ENCODE data around the gene CAPZA1.
"Not testable (repeated sequence)": the region's sequence is repeated elsewhere in the genome, so short reads cannot be mapped to it uniquely, and the experiment has no call there.

The CAPZA1 gene

GRCh38 chr1:112628516-112628915 is 8.9 kb downstream of the CAPZA1 start:
- DNase-seq = no peak

DNA sequence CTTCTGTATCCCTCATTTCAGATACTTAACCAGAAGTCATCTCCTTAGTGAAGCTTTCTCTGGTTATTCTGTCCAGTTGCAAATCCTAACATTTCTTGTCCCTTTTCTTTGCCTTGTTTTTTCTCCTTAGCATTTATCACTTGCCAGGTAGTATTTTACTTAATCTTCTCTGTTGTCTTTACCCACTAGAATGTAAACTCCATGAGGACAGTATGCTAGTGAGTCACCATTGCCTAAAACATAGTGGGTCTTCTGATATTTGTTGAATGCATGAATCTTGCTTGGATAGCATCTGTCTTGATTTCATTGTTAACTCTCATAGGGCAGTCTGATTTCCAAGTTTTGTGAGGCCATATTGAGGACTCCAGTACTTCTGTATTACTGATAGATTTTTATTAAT is 9.6 kb downstream of the CAPZA1 start:
- DNase-seq = no peak

GRCh38 chr1:112633628-112634027 is 14.0 kb downstream of the CAPZA1 start:
- DNase-seq = no peak

GRCh38 chr1:112634367-112634766 is 14.7 kb downstream of the CAPZA1 start:
- DNase-seq = no peak

GRCh38 chr1:112636056-112636455 is 16.4 kb downstream of the CAPZA1 start:
- no peak for DNase-seq

GRCh38 chr1:112636597-112637253 is 17.1 kb downstream of the CAPZA1 start:
- peak; percentile 25 for DNase-seq

DNA sequence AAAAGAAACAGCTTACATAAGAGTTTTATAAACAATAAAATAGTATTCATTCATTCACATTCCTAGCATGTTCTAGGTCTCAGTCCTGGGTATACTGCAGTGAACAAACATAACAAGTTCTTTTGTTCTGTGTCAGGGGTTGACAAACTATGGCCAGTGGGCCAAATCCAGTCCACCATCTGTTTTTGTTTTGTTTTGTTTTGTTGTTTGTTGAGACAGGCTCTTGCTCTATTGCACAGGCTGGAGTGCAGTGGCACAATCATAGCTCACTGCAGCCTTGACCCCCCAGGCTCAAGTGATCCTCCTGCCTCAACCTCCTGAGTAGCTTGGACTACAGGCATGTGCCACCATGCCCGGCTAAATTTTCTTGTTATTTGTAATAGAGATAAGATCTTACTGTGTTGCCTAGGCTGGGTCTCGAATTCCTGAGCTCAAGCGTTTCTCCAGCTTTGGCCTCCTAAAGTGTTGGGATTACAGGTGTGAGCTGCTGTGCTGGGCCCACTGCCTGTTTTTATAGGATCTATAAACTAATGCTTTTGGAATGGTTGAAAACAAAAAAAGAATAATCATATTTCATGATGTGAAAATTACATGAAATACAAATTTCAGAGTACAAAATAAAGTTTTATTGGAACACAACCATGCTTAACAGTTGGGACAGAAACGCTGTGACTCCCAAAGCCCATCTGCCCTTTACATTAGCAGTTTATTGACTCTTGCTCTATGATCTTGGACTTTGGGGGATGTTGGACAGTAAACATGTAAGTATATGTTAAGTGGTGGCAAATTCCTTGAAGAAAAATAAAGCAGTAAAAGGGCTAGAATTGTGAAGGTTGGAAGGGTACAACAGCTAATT is 17.9 kb downstream of the CAPZA1 start:
- no peak for DNase-seq

DNA sequence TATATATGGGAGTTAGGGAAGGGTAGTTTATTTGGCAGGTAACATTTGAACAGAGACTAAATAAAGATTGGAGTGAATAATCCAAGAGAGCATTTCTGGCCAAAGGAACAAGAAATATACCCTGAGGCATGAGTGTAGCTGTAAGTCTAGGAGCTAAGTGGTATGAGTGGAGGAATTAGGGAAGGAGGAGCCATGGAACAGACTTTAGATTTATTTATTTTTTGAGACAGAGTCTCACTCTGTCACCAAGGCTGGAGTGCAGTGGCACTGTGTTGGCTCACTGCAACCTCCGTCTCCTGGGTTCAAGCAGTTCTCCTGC is 18.4 kb downstream of the CAPZA1 start:
- DNase-seq = no peak

GRCh38 chr1:112640437-112640836 is 20.8 kb downstream of the CAPZA1 start:
- not testable (repeated sequence) for DNase-seq

DNA sequence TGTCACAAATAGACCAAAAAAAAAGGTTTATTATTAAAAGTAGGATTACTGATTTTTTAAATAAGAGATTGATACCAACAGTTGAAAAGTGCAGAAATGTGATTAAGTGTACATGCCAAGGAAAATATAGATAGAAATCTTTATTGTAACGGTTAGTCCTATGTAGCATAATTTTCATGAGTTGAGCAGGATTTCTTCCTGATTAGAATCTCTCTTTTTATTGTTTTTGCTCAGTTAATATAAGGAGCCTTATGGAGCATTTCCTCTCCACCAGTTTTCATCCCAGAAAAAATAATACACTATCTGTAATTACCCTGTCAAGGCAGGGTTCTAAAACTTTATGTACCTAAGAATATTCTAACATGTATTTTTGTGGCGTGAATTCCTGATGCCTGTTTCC is 23.4 kb downstream of the CAPZA1 start:
- no peak for DNase-seq

GRCh38 chr1:112646225-112646624 is 26.6 kb downstream of the CAPZA1 start:
- no peak for DNase-seq

- no peak for DNase-seq
These were observed 31.6 kb downstream of the CAPZA1 start for GRCh38 chr1:112651205-112651604.

- no peak for DNase-seq
These were observed 46.2 kb downstream of the CAPZA1 start for GRCh38 chr1:112665857-112666256.

GRCh38 chr1:112666946-112667345 is 47.3 kb downstream of the CAPZA1 start:
- peak; percentile 61 for DNase-seq

DNA sequence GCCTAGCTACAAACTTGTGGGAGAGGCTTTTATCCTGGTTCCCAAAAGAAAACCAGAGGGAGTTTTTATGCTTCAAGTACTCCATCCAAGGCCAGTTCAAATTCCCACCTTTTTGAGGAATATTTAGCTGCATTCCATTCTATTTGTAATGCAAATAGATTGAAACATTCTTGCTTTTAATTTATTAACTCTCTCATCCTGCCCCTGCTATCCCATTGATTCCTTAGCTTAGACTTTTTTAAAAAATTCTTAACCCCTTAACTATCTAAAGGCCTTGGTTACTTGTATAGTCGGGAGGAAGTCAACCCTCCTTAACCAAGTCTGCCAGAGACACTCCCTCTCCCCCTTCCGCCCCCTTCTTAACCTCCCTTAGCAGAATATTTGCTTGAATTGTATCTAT is 52.4 kb downstream of the CAPZA1 start:
- DNase-seq = no peak

- no peak for DNase-seq
These were observed 53.2 kb downstream of the CAPZA1 start for GRCh38 chr1:112672842-112673241.

- DNase-seq = peak; percentile 9
These were observed 54.2 kb downstream of the CAPZA1 start for GRCh38 chr1:112673592-112674439.

DNA sequence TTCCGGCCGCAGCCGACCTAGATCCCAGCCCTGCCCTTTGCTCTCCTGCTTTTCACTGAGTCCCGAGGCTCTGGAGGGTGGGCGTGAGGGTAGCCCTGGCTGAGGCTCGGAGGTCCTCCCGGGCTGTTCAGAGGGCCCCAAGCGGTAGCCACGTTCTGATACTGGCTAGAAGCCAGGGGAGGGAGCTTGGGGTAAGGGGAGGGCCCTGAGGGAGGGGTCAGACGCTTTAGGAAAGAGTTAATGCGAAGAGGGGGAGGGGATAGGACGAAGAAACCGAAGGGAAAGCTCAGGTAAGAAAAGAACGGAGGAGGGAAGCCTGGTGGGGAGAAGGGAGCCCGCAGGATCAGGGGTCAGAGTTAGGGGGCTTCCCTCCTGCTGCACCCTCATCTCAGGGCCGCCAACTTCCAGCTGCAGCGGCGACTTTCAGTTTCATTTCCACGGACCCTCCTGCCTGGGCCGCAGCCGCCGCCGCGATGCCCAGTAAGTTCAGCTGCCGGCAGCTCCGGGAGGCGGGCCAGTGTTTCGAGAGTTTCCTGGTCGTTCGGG is 54.9 kb downstream of the CAPZA1 start, which contains the start of gene MOV10:
TSS of gene MOV10 (plus strand) at position 220 of the 546 bp plus-strand sequence. CDS start at position 474, 254 bp downstream.
- peak; percentile 64 for DNase-seq

DNA sequence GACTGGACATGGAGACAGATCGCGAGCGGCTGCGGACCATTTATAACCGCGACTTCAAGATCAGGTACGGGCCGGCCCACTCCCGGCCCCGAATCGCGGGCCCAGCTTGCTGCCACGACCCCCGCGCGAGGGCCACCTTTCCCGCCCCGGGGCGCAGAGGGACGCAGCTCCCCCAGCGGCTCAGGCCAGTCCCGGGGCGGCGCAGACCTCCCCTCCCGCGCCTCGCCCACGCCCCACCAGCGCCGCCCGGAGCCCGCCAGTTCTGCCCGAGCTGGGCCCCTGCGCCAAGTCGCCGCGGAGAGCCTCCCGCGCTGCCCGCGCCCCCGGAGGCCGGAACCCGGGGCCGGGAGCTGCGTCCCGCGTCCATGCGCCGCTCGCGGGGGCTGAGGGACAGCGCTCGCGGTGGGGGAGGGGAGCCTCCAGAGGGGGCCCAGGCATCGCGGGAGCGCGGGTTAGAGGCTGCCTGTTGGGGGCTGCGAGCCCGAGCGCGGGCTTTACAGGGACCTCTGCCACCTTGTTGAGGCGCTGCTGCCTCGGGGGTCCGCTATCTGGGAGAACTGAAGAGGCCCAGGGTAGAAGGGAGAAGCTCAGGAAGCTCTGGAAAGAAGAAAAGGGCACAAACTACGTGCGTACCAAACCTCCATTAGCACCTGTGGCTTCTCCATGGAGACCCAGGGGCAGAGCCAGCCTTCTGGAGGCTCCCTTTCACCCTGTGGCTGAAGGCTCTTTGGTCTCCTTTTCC is 55.5 kb downstream of the CAPZA1 start:
- peak; percentile 8 for DNase-seq

DNA sequence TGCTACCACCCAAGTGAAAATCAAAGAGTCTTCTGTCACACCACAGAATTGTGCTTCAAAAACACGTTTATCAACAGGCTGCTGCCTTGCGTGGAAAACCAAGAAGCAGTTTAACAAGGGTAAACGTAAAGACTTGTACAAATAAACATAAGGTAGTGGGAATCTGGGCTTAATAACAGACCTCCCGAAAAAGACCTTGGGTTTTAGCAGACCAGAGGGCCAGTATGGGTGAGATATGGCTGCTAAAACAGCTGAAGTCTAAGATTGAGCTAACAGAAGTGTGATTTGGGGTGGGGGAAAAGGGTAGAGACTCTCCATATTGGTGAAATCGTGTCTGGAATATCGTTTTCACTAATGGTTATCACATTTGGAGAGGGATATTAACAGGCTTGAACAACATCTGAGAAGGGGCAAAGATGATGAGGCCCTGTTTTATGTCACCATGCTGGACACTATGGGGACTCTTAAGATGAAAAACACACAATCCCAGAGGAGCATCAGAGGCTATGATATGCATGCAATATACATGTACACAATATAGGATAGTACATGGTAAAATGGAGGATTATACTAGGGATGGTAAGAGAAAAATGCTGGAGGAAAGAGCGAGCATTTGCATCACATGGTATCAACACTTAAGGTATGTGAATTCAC is 56.2 kb downstream of the CAPZA1 start:
- DNase-seq = no peak

GRCh38 chr1:112676543-112676942 is 56.9 kb downstream of the CAPZA1 start:
- DNase-seq = no peak

DNA sequence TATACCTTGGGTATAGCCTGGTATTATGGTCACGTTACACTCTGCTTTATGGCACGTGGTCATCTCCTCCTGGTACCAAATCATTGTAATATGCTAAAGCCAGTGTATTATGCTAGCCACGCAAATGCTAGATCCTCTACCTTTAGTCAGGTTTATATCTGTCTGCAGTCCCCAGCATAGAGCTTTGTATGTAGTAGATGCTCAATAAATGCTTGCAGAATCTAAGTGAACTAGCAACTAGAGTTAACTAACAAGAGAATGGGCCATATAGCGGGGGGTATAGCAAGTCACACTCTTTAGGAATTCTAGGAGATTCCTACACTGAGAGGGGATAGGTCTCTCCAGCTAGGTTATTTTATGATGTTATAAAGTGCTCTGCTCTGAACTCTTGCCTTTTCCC is 57.9 kb downstream of the CAPZA1 start:
- no peak for DNase-seq

Data from activated CD4-positive, alpha-beta T cell treated with anti-CD3 and anti-CD28 coated beads, Interleukin-2, amount 50 U/mL, for 16 hours (primary cell).